Ishikawa (cell line): Measurements from ENCODE around the gene ZNF793.

ENCODE experiments used
- CEBPB ChIP-seq: IDR thresholded peaks from 2 replicates; pipeline ENCODE4 v1.6.1; 2012
- CREB1 ChIP-seq: IDR thresholded peaks from 2 replicates; pipeline ENCODE4 v1.6.1; 2012; ENCODE audit warnings: low read depth
- EGR1 ChIP-seq: IDR thresholded peaks from 2 replicates; pipeline ENCODE4 v1.6.1; 2012
- EP300 ChIP-seq: IDR thresholded peaks from 2 replicates; pipeline ENCODE4 v1.6.1; 2012; ENCODE audit warnings: borderline replicate concordance
- FOXM1 ChIP-seq: IDR thresholded peaks from 2 replicates; pipeline ENCODE4 v1.6.1; 2012; ENCODE audit warnings: low read depth, borderline replicate concordance
- NFIC ChIP-seq: IDR thresholded peaks from 2 replicates; pipeline ENCODE4 v1.6.1; 2012
- RAD21 ChIP-seq: IDR thresholded peaks from 2 replicates; pipeline ENCODE4 v1.6.1; 2012; ENCODE audit warnings: low read depth
- TAF1 ChIP-seq: IDR thresholded peaks from 2 replicates; pipeline ENCODE4 v1.6.1; 2012; ENCODE audit warnings: low read depth, mild to moderate bottlenecking
- TCF12 ChIP-seq: IDR thresholded peaks from 2 replicates; pipeline ENCODE4 v1.6.1; 2012; ENCODE audit warnings: low read depth
- TEAD4 ChIP-seq: IDR thresholded peaks from 2 replicates; pipeline ENCODE4 v1.6.1; 2012
- YY1 ChIP-seq: IDR thresholded peaks from 2 replicates; pipeline ENCODE4 v1.6.1; 2012; ENCODE audit warnings: low read depth
- TF ChIP-seq, protein P1 (sequence below): IDR thresholded peaks from 2 replicates; pipeline ENCODE4 v1.6.1; 2012
- TF ChIP-seq, protein P2 (sequence below): IDR thresholded peaks from 2 replicates; pipeline ENCODE4 v1.6.1; 2012; ENCODE audit warnings: low read depth, mild to moderate bottlenecking
- TF ChIP-seq, protein P3 (sequence below): IDR thresholded peaks from 2 replicates; pipeline ENCODE4 v1.6.1; 2012

DNA sequence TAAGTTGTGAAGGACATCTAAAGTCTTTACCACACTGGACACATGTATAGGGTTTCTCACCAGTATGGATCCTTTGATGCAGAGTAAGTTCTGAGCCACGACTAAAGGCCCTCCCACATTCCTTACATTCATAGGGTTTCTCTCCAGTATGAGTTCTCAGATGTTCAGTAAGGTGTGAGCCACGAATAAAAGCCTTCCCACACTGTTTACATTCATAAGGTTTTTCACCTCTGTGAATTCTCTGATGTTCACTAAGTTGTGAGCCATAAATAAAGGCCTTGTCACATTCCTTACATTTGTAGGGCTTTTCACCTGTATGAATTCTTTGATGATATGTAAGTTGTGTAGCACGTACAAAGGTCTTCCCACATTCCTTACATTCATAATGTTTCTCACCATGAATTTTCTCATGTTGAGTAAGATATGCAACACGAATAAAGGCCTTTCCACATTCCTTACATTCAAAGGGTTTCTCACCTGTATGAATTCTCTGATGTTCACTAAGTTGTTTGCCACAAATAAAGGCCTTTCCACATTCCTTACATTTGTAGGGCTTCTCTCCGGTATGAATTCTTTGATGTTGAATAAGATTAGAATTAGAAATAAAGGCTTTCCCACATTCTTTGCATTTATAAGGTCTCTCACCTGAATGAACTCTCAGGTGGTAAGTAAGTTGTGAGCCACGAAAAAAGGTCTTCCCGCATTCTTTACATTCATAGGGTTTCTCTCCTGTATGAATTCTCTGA, 58.1 kb downstream of the ZNF793 start:
- TF ChIP-seq, protein P1, sequence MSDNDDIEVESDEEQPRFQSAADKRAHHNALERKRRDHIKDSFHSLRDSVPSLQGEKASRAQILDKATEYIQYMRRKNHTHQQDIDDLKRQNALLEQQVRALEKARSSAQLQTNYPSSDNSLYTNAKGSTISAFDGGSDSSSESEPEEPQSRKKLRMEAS: no peak
- TF ChIP-seq NFIC (no peak), EGR1 (no peak), TAF1 (no peak), CEBPB (no peak), YY1 (no peak), EP300 (no peak), FOXM1 (no peak), TEAD4 (no peak), CREB1 (no peak), TCF12 (no peak), RAD21 (no peak)
- TF ChIP-seq, protein P2, sequence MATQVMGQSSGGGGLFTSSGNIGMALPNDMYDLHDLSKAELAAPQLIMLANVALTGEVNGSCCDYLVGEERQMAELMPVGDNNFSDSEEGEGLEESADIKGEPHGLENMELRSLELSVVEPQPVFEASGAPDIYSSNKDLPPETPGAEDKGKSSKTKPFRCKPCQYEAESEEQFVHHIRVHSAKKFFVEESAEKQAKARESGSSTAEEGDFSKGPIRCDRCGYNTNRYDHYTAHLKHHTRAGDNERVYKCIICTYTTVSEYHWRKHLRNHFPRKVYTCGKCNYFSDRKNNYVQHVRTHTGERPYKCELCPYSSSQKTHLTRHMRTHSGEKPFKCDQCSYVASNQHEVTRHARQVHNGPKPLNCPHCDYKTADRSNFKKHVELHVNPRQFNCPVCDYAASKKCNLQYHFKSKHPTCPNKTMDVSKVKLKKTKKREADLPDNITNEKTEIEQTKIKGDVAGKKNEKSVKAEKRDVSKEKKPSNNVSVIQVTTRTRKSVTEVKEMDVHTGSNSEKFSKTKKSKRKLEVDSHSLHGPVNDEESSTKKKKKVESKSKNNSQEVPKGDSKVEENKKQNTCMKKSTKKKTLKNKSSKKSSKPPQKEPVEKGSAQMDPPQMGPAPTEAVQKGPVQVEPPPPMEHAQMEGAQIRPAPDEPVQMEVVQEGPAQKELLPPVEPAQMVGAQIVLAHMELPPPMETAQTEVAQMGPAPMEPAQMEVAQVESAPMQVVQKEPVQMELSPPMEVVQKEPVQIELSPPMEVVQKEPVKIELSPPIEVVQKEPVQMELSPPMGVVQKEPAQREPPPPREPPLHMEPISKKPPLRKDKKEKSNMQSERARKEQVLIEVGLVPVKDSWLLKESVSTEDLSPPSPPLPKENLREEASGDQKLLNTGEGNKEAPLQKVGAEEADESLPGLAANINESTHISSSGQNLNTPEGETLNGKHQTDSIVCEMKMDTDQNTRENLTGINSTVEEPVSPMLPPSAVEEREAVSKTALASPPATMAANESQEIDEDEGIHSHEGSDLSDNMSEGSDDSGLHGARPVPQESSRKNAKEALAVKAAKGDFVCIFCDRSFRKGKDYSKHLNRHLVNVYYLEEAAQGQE: no peak
- TF ChIP-seq, protein P3, sequence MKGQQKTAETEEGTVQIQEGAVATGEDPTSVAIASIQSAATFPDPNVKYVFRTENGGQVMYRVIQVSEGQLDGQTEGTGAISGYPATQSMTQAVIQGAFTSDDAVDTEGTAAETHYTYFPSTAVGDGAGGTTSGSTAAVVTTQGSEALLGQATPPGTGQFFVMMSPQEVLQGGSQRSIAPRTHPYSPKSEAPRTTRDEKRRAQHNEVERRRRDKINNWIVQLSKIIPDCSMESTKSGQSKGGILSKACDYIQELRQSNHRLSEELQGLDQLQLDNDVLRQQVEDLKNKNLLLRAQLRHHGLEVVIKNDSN: no peak
